KOPT-K1 (cell line): ENCODE results near the gene FNDC3B.

Experiments used
- H3K27ac ChIP-seq: fragments of 200-600 bp; sonication (generic); 2 replicates; pipeline ENCODE4 v1.5.1; 2016; ENCODE audit warnings: antibody characterized with exemption, mild to moderate bottlenecking, low read depth, low read length; ENCODE audit not compliant: poor library complexity, severe bottlenecking
- H3K36me3 ChIP-seq: fragments of 200-600 bp; sonication (generic); 2 replicates; pipeline ENCODE4 v1.5.1; 2017; ENCODE audit warnings: antibody characterized with exemption, mild to moderate bottlenecking, low read length, moderate library complexity; ENCODE audit not compliant: insufficient read depth
- H3K9me3 ChIP-seq: fragments of 200-600 bp; sonication (generic); 2 replicates; pipeline ENCODE4 v1.5.1; 2017; ENCODE audit warnings: antibody characterized with exemption, low read length, mild to moderate bottlenecking; ENCODE audit not compliant: insufficient read depth, poor library complexity, severe bottlenecking

Gene FNDC3B

DNA sequence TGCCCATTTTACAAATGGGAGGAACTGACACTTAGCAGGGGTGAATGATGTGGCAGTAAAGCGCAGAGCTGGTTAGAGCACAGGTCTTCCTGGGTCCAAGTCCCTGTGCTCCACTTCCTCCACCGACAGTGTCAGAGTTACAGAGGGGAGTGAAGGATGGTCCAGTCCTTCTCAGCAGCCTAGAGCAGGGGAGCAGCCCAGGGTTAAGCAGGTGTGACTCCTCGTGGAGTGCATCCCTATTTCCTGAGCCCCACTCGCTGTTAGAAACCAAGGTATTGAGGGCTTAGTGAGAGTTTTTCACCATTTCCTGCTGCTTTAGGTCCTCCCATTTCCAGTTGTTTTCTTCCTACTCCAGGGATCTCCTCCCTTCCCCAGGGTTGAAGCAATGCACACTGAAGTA, 333.5 kb downstream of the FNDC3B start:
- Histone ChIP-seq H3K27ac (no peak overlapping the region), H3K36me3 (no peaks in the 10 kb centered on the region), H3K9me3 (no peaks in the 10 kb centered on the region)

DNA sequence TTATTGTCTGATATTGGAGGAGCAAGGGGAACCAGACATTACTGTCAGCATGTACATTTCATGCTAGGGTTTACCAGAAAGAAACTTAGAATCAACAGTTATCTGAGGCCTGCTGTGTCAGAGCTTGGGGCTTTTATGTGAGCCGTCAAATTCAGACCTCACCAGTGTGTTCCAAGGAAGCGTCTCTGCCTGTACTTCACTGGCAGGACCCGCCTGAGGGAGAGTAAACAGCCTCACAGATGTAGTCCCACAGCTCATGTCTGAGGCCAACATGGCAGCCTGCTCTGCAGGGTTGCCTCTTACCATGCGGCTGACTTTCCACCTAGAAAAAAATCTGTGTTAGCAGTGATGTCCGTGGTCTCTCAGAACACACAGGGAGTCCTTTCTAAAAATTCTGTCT, 334.5 kb downstream of the FNDC3B start:
- Histone ChIP-seq H3K36me3 (peaks cover 6% of the 10 kb centered on the region; the same call in 1 of the 2 replicates), H3K27ac (no peak overlapping the region), H3K9me3 (no peaks in the 10 kb centered on the region)

DNA sequence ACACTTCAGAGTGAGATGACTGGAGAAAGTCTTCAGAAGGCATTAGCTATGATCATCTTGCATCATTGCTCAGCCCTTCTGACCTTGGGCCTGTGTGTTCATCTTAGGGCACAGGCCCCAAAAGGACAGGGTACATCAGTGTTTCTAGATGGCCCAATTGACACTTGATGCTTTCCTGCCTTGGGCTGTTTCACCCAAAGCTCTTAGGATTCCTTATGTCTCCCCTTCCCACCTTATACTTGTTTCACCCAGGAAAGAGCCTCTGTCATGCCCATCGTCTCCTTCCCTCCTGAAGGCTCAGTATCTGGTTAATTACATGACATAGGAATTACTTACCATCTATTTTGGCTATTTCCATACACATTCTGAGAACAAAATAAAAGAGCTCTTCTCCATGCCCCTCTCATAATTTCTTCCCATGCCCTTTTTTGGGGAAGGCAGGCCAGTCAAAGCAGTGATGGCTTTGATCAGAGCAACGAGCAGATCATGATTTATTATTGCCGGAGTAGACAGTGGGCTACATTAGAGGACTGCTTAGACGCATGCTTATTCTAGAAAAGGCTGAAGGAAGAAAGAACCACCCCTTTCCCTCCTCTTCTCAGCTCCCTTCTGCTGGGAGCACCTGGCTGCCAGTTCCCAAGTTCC, 335.9 kb downstream of the FNDC3B start:
- Histone ChIP-seq H3K36me3 (peaks cover 15% of the 10 kb centered on the region; the same call in 1 of the 2 replicates), H3K9me3 (peaks cover 10% of the 10 kb centered on the region), H3K27ac (no peak overlapping the region)

DNA sequence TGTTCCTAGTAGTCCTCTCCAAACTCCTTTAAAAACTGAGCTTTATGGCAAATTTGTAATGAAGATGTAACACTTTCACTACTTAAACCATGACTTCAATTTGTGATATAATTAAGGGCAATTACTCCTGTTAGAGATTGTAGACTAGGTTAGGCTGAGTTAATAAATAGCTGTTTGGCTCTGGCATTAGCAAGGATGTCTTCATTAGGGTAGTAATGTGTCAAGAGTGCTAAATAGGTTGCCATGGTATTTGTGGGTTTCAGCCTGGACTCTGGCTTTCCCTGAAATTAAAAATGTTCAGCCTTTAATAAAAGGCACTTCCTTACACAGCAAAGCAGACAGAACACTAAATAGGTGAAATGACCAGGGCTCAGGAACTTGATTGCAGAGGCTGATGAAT, 337.0 kb downstream of the FNDC3B start:
- peaks cover 23% of the 10 kb centered on the region; the same call in 1 of the 2 replicates for H3K36me3 ChIP-seq

DNA sequence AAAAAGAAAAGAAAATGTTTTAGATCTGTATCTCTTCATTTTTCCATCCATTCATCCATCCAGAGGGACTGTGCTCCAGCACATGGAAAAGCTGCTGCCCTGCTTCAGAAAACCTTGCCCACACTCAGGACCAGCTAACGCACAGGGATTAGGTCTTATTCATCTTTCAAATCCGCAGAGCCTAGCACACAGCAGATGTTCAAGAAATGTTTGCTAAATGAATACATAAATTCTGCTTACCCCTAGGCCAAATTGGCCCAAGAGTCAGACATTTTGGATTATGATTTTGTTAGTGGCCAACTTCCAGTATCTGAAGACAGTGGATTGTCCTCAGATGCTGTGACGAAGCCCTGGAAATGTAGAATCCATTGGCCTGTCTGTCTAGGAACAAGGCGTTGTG, 337.5 kb downstream of the FNDC3B start:
- Histone ChIP-seq H3K9me3 (peaks cover 10% of the 10 kb centered on the region), H3K36me3 (peaks cover 23% of the 10 kb centered on the region; the same call in 1 of the 2 replicates), H3K27ac (no peak overlapping the region)

More for the DNA sequence above, 337.0 kb downstream of the FNDC3B start:
- H3K9me3 ChIP-seq: peaks cover 10% of the 10 kb centered on the region
- H3K27ac ChIP-seq: no peak overlapping the region

DNA sequence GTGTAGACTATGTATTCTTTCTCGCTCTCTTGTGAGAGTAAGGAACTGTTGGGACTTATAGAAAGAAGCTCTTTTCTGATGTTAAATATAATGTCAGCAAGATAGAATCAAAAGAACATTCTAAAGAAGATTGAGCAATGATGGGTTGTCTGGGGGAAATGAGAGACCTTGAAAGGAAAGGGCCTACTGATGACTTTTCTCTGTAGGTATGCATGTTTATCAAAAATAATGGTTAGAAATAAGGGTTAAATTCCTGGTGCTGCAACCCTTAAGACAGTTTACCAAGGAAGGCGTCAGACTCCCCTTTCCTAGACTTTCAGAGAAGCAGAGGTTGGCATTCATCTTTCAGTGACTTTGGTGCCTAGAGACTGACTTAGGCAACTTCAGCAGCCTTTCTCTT, 339.1 kb downstream of the FNDC3B start:
- Histone ChIP-seq H3K9me3 (peaks cover 10% of the 10 kb centered on the region), H3K36me3 (peaks cover 23% of the 10 kb centered on the region; the same call in 1 of the 2 replicates), H3K27ac (no peak overlapping the region)

DNA sequence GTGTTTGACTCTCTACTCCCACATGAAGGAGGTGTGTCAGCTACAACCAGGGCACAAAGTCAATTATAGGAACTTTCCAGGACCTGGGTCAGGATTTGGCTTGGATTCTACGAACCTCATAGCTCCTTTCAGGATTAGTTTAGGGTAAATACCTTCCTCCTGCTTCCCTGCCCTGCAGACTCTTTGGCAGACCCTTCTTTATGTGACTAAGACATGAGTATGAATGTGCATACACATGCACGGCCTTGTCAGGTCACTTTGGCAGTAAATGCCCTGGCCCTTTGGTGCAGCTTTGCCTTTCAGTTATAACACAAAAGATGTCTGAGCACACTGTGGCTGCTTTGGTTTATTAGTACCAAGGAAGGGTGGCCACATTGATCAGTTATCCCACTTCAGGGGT, 340.0 kb downstream of the FNDC3B start:
- peaks cover 23% of the 10 kb centered on the region; the same call in 1 of the 2 replicates for H3K36me3 ChIP-seq
- peaks cover 10% of the 10 kb centered on the region for H3K9me3 ChIP-seq
- H3K27ac ChIP-seq: no peak overlapping the region

DNA sequence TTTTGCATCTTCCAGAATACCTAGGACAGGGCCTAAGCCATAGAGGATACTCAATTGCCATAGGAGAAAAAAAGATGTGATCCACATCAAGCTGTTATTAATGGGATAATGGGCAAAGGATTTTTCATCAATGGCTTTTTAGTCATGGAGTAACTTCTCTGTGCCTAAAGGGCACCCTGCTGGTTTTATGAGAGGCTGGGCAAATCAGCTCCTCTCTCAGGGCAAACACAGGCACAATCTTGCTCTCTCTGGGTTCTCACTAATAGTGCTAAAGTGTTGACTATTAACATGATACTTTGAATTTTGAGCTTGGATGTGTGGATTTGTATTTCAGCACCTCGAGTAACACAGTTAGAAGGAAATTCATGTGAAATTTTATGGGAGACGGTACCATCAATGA, 341.3 kb downstream of the FNDC3B start:
- H3K27ac ChIP-seq: no peak overlapping the region
- peaks cover 23% of the 10 kb centered on the region; the same call in 1 of the 2 replicates for H3K36me3 ChIP-seq
- H3K9me3 ChIP-seq: peaks cover 10% of the 10 kb centered on the region

DNA sequence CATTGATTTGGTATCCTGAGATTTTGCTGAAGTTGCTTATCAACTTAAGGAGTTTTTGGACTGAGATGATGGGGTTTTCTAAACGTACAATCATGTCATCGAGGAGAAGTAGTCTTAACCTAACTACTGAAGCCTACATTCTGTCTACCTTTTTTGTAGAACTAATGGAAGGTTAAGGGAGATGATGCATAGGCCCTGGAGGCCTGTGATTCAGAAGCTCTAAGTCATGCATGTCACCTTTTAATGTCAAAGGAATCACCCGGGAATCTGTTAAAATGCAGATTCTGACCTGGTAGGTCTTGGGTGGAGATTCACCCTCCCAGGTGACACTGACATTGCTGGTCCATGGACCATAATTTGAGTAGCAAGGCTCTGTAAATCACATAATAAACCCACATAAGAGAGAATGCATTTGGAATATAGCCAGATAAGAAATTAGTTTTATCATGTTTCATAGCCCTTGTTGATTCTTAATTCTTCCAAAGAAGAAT, 344.0 kb downstream of the FNDC3B start:
- no peak overlapping the region for H3K27ac ChIP-seq
- H3K9me3 ChIP-seq: peaks cover 10% of the 10 kb centered on the region
- peaks cover 23% of the 10 kb centered on the region; the same call in 1 of the 2 replicates for H3K36me3 ChIP-seq

DNA sequence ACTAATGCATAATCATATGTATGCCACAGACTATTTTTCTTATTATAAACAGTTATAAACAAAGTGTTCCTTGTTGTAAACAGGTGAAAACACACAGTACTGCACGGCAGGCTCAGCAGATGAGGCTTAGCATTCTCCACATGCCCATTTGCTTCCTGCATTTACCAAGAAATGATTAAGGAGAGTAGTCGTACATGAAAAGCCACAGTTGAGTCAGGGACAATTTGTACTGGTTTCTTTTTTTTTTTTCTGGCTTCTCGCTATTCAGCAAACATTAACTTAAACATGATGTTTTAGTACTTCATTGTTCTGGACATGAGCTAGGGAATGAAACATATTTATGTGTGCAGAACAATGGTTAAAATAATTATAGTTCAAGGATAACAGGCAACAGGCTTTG, 345.5 kb downstream of the FNDC3B start:
- Histone ChIP-seq H3K27ac (no peak overlapping the region), H3K36me3 (peaks cover 8% of the 10 kb centered on the region; the same call in 1 of the 2 replicates), H3K9me3 (peaks cover 1% of the 10 kb centered on the region)

DNA sequence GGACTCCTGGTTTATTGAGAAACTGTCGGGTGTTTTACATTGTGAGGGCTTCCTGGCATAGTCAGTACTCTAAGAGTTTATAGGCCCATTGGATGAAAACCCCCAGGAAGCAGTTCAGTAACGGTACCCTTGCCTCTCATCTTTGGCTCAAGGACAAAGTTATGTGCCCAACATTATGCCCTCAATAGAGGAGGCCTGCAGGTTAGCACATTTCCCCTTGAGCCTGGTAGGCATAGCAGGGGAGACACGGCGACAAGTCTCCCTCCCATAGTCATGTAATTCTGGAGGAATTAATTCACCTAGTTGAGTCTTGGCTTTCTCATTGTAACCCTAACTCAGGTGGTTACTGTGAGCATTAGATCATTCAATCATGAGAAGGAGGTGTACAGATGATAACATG, 348.4 kb downstream of the FNDC3B start:
- H3K9me3 ChIP-seq: no peaks in the 10 kb centered on the region
- H3K36me3 ChIP-seq: no peaks in the 10 kb centered on the region
- H3K27ac ChIP-seq: no peak overlapping the region

DNA sequence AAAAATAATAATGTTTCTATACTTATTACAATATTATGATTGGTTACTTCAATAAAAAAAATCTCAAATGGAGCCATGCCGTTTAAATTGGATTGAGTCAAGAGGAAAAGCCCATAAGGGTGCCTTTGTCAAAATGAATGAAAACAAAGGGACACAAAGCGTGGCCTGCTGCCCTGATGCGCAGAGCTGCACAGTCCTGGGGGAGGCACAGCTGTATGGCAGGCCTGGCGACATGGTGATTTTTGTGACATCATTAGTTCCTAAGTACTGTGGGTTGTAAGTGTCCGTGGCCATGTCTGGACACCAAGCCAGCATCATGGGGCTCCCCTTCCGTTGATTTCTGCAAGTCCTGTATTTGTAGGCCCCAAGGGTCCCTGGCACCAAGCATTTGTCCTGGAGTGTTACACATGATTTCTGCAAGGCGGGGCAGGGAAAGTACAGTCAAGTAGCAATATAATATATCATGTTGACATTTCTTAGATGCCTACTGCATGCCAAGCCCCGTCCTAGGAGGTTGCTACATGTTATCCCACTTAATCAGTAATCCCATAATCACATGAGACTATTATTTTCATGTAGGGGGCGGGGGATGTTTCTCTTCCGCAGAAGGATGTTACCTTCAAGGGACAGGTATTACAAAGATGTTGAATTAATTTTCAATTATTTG, 349.2 kb downstream of the FNDC3B start:
- H3K9me3 ChIP-seq: no peaks in the 10 kb centered on the region
- H3K27ac ChIP-seq: no peak overlapping the region
- no peaks in the 10 kb centered on the region for H3K36me3 ChIP-seq

DNA sequence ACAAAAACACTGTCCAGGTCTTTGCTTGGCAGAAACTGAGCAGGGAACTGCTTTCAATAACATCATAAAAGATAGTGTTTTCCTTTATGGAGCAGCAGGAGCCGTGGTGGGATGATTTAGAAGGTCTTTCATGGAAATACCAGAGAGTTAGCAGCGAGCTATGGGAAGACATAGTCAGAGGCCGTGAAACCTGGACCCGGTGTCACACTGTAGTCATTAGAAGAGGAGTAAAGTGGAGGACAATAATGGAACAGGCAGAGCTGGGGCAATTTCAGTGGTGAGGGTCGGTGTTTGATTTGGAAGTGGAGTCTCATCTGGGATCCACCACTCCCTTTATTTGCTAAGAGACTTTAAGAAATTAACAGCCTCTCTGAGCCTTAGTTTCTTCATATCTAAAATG, 351.4 kb downstream of the FNDC3B start:
- H3K36me3 ChIP-seq: no peaks in the 10 kb centered on the region

DNA sequence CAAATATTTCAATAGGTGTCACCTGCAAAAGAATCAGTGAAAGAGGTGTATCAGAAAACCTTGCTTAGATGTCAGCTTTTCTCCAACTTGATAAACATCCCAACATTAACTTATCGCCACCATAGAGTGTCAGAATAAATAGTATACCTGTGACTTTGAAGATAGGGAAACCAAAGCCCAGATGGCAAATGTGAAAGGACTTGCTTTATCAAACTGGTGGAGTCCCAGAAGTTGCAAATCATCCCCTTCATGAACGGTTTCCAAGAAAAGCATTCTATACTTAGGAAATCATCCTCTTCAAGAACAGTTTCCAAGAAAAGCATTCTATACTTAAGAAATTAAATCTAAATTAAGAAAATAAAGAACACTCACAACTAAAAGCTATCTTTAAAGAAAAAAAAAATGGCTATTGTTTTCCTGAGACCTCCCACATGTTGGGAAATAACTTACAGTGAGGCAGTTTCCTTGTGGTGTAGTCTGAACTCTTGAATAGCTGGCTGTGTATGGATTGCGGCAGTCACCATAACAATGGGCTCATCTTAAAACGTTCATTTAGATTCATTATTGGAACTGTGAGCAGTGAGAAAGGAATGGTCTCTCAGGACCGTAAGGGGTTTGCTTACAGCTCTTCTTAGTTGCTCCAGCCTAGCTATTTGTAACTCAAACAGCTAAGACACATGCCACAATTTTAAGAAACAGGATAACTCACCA, 352.4 kb downstream of the FNDC3B start:
- H3K27ac ChIP-seq: no peak overlapping the region
- H3K36me3 ChIP-seq: no peaks in the 10 kb centered on the region
- no peaks in the 10 kb centered on the region for H3K9me3 ChIP-seq

More for the DNA sequence above, 351.4 kb downstream of the FNDC3B start:
- no peak overlapping the region for H3K27ac ChIP-seq
- no peaks in the 10 kb centered on the region for H3K9me3 ChIP-seq

DNA sequence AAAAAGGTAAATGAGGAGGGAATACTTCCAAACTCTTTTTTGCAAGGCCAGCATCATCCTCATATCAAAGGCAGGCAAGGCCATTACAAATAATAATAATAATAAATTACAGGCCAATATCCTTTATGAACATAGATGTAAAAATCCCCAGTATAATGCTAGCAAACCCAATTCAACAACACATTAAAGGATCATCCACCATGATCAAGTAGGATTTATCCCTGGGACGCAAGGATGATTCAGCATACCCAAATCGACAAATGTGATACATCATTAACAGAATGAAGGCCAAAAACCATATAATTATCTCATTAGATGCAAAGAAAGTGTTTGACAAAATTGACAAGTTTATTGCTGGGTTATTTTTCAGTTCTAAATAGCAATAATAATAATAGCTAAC, 355.3 kb downstream of the FNDC3B start:
- Histone ChIP-seq H3K27ac (no peak overlapping the region), H3K9me3 (no peaks in the 10 kb centered on the region), H3K36me3 (no peaks in the 10 kb centered on the region)
